ENCODE data around the gene TAS2R46. TPM values are rescaled to one million over a fixed set of nuclear protein-coding genes. Genes with fewer than 3 reads are reported as not detected.

The TAS2R46 gene
- total and polyA plus RNA-seq, 2 of the 4 experiments (the other 2 are of a cell fraction), result 0.09 to 4.7 TPM

DNA sequence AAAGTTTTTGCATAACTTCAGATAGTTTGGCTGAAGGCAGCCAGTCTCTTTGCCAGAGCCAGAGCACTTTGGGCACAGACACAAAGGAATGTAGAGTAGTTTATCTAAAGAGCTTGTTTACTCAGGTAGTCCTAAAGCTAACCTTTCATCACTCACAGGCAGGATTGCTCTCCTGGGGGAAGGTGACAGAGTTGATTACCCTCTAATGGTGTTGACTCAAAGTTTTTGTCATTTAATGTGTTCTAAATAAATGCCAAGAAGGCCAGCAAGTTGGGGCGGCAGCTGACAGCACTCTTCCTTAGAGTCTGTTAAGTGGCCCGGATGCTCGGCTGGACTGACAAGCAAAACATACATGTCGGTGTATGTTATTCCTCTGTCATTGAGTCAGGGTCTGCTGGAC lies 9.3 kb upstream of the TAS2R46 start:
- no peak overlapping the region for H4K8ac ChIP-seq (ENCODE audit: low read depth in 2 of 2, low read length in 2 of 2)
- no peak overlapping the region for H4K91ac ChIP-seq (ENCODE audit: insufficient read depth, low read depth, low read length)
- H2AK9ac ChIP-seq (replicated peaks; ENCODE audit: low read depth, low read length, poor library complexity), result no peak overlapping the region
- DNase-seq, result no peak
- ATAC-seq (ENCODE audit: low read depth), result no peak
- POLR2A ChIA-PET (ENCODE audit: unreplicated experiment), result no interaction called here
- no peak overlapping the region for H2BK5ac ChIP-seq (ENCODE audit: low read depth, low read length, poor library complexity, severe bottlenecking)
- BruUV-seq (replicated peaks), result no TSS peak
- no peaks in the 10 kb centered on the region for H3K27me3 ChIP-seq (ENCODE audit: control insufficient read depth, insufficient read depth, low read length)
- peaks cover 0 to 9% of the 10 kb centered on the region in 2 experiments; a peak in 3 of 4 replicates for H3K79me1 ChIP-seq (ENCODE audit: low read depth in 1 of 2, low read length in 2 of 2)
- no peak overlapping the region for H2BK20ac ChIP-seq (ENCODE audit: low read depth, low read length)
- no peak overlapping the region for H3K27ac ChIP-seq (ENCODE audit: insufficient read depth, low read length)
- no peak overlapping the region for H3K4me3 ChIP-seq (ENCODE audit: insufficient read depth, low read depth, low read length)
- no peak overlapping the region for H3K23ac ChIP-seq (ENCODE audit: low read depth, low read length)
- no peak overlapping the region for H2BK120ac ChIP-seq (ENCODE audit: low read depth, low read length)
- H3K18ac ChIP-seq (ENCODE audit: low read depth, low read length), result no peak overlapping the region
- H2BK15ac ChIP-seq (ENCODE audit: low read depth, low read length), result no peak overlapping the region
- no peaks in the 10 kb centered on the region for H3K4me1 ChIP-seq (ENCODE audit: control insufficient read depth, insufficient read depth, low read length)
- in situ Hi-C loops (cut with MboI; ENCODE audit: low sequenced_read_pairs) (no loop called here), intact Hi-C loops (cut with micrococcal nuclease) (no loop called here), dilution Hi-C loops (cut with HindIII; ENCODE audit: low sequenced_read_pairs, unreplicated experiment) (no loop called here)
- no peaks in the 10 kb centered on the region for H3K9me1 ChIP-seq (ENCODE audit: insufficient read depth, low read length)
- no peak overlapping the region for H4K5ac ChIP-seq (ENCODE audit: low read depth, low read length)
- no peak overlapping the region for H3K4me2 ChIP-seq (ENCODE audit: low read depth, low read length)
- no peak overlapping the region for H3K14ac ChIP-seq (replicated peaks; ENCODE audit: low read depth, low read length)
- H4K20me1 ChIP-seq (ENCODE audit: insufficient read depth, low read length), result no peaks in the 10 kb centered on the region
- no peaks in the 10 kb centered on the region for H3K9me3 ChIP-seq (ENCODE audit: control insufficient read depth, insufficient read depth, low read length)
- no peak for TF ChIP-seq CHD1 (IDR thresholded peaks at IDR 0.05; ENCODE audit: low read depth, low read length)
- TF ChIP-seq RCOR1 (IDR thresholded peaks at IDR 0.05; ENCODE audit: insufficient replicate concordance, low read length), result no peak
- no peak for TF ChIP-seq CTCF (conservative IDR thresholded peaks at IDR 0.05; ENCODE audit: low read depth, low read length)
- TF ChIP-seq RAD21 (IDR thresholded peaks at IDR 0.05; ENCODE audit: low read length), result no peak
- TF ChIP-seq USF2 (IDR thresholded peaks at IDR 0.05; ENCODE audit: low read depth, low read length), result no peak
- no peak for TF ChIP-seq CEBPB (IDR thresholded peaks at IDR 0.05; ENCODE audit: low read depth, low read length)
- TF ChIP-seq BHLHE40 (IDR thresholded peaks at IDR 0.05; ENCODE audit: low read depth, low read length), result no peak
- no peak for TF ChIP-seq RFX5 (IDR thresholded peaks at IDR 0.05; ENCODE audit: low read depth, low read length)
- TF ChIP-seq SMC3 (IDR thresholded peaks at IDR 0.05; ENCODE audit: low read depth, low read length), result no peak
- H3K56ac ChIP-seq (ENCODE audit: extremely low read depth, insufficient read depth, low read length), result no peak overlapping the region
- no CpG with 5 or more reads among the region's 4 CpGs for WGBS, 2 experiments (ENCODE audit: extremely low coverage in 2 of 2, insufficient read length in 1 of 2)
- no peaks in the 10 kb centered on the region; the same call in 1 of the 2 replicates for H3K36me3 ChIP-seq (ENCODE audit: control insufficient read depth, insufficient read depth, low read length)
- no peak overlapping the region for H3K9ac ChIP-seq (ENCODE audit: low read depth, low read length)
- CTCF ChIA-PET, result no interaction called here
- no peak overlapping the region for H2AFZ ChIP-seq (replicated peaks; ENCODE audit: low read length, poor library complexity)
- no peak overlapping the region for H2AK5ac ChIP-seq (ENCODE audit: low read depth, low read length)
- no peak overlapping the region for H3K4ac ChIP-seq (ENCODE audit: low read depth, low read length)

Data from IMR-90 (cell line).